GM10266 (cell line): Measurements from ENCODE around the gene PKN1.

Experiments
- DNase-seq: peaks from one replicate; pipeline ENCODE4 v3.0.0; 2012; ENCODE audit errors: extremely low spot score
- TF ChIP-seq, protein P1 (sequence below): IDR thresholded peaks from 2 replicates; pipeline ENCODE4 v1.5.1; 2012; ENCODE audit warnings: mild to moderate bottlenecking, low read depth; ENCODE audit not compliant: control insufficient read depth, insufficient read depth; ENCODE audit errors: missing control alignments

PKN1 gene

DNA sequence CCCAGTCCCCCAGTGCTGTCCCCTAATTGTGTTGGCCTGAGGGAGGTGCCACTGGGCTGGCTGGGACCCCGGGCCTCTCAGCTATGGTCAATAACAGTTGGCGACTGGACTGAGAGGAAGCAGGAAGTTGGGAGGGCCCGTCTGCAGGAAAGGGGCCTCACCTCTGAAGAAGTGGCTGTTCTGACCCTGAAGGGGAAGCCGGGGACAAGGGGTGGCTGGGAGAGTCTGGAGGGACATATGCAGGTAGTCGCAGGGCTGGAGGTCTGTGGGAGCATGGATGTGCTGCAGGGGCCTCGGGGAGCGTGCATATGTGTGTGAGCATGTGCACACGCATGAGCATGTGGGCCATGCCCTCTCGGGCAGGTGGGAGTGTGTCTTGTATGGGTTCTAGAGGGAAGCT is 5.9 kb downstream of the PKN1 start:
- no peak for DNase-seq
- TF ChIP-seq, protein P1, sequence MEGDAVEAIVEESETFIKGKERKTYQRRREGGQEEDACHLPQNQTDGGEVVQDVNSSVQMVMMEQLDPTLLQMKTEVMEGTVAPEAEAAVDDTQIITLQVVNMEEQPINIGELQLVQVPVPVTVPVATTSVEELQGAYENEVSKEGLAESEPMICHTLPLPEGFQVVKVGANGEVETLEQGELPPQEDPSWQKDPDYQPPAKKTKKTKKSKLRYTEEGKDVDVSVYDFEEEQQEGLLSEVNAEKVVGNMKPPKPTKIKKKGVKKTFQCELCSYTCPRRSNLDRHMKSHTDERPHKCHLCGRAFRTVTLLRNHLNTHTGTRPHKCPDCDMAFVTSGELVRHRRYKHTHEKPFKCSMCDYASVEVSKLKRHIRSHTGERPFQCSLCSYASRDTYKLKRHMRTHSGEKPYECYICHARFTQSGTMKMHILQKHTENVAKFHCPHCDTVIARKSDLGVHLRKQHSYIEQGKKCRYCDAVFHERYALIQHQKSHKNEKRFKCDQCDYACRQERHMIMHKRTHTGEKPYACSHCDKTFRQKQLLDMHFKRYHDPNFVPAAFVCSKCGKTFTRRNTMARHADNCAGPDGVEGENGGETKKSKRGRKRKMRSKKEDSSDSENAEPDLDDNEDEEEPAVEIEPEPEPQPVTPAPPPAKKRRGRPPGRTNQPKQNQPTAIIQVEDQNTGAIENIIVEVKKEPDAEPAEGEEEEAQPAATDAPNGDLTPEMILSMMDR = no peak

DNA sequence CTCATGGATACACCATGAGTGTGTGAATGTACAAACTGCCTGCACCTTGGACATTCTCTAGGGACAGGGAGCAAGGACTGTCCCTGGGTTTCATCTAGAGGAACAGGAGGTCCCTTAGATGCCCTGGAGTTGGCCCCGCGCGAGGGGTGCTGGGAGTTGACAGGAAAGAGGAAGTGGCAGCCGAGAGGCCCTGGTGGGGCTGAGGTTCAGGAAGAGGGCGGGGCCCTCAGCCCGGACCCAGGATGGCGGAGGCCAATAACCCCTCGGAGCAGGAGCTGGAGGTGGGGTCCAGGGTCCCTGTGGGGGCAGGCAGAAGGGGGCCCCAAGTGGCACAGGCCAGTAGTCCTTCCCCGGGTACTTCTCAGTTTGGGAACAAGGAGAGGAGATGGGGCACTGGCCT is 6.9 kb downstream of the PKN1 start:
- DNase-seq = peak; percentile 93
- TF ChIP-seq, protein P1 = no peak

DNA sequence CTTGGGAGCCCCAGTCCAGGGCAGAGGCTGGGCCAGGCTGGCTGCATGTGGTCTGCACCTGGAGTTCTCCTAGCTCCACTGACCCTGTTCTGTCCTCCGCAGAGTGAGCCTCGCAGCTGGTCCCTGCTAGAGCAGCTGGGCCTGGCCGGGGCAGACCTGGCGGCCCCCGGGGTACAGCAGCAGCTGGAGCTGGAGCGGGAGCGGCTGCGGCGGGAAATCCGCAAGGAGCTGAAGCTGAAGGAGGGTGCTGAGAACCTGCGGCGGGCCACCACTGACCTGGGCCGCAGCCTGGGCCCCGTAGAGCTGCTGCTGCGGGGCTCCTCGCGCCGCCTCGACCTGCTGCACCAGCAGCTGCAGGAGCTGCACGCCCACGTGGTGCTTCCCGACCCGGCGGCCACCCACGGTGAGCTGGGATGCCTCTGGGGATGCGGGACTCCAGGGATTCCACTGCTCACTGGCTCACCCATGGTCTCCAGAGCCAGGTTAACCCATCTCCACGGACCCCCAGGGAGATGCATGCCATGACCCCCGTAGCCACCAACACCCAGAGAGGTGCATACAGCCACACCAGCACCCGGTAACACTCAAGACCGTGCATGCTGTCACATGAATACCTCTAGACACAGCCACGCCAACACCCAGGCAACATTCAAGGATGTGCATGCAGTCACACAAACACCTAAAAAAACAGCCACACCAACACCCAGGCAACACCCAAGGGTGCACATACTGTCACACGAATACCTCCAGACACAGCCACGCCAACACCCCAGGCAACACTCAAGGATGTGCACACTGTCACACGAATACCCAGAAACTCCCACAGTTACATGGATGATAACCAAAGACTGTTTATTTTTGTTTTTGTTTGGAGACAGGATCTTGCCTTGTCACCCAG is 8.2 kb downstream of the PKN1 start:
- DNase-seq = no peak
- TF ChIP-seq, protein P1 = no peak

DNA sequence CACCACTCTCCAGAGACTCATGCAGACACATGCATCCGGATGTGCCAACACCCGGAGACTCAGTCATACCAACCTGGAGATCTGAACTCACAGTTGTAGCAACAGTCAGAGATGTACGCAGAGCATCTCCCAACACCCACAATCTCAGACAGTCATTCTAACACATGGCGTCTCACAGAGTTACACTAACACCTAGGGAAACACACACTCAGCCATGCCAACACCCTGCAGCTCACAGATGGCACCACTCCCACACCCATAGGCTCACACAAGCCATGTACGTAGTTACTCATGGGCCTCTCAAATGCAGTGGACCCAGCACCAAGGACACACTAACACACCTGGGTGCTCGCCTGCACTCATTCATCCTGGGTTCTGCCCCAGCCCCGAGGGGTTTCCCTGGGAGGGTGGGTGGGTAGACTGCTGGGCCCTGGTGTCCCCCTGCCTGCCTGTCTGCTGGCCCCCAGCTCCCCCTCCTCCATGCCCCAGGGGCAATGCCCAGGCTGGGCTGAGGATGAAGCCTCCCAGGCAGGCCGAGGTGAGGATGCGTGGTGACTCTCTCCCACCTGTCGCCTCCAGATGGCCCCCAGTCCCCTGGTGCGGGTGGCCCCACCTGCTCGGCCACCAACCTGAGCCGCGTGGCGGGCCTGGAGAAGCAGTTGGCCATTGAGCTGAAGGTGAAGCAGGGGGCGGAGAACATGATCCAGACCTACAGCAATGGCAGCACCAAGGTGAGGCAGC is 10.0 kb downstream of the PKN1 start:
- TF ChIP-seq, protein P1 = no peak

DNA sequence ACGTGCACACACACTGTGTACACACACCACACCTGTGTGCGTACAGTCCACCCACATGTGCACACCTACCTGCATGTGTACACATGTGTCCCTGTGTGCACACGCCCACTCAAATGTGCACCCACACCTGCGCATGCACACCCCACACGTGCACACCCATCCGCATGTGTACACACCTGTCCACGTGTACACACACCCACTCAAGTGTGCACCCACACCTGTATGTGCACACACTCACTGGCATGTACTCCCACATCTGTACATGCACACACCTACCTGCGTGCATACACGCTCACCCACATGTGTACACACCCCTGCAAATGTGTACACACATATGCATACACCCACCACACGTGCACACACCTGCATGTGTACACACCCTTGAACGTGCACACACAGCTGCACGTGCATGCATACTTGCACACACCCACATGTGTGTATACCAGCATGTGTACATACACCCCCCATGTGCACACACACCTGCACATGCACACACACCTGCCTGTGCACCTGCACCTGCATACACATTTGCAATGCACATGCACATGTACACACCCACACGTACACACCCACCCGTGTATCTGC is 10.6 kb downstream of the PKN1 start:
- DNase-seq = no peak
- TF ChIP-seq, protein P1 = no peak

More for the DNA sequence above, 10.0 kb downstream of the PKN1 start:
- DNase-seq = no peak

DNA sequence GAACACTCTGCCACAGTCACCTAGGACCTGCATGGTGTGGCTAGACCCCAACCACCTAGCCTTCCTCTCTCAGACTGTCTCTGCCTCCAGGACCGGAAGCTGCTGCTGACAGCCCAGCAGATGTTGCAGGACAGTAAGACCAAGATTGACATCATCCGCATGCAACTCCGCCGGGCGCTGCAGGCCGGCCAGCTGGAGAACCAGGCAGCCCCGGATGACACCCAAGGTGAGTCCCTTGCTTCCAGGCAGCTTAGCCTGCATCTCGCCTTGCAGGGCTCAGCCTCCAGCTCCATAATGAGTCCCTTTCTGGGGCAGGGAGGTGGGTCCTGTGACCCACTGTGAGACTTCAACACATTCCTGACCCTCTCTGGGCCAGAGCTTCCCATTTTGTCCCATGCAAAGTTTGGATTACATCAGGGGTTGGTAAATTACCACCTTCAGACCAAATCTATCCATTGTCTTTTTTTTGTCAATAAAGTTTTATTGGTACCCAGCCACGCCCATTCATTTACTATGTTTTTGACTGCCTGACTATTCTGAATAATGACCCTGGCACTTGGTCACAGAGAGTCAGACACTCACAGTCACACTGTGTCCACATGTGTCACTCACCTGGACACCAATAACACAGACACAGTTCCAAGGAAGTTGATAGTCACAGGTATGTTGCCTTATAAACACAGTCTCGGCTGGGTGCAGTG is 13.4 kb downstream of the PKN1 start:
- TF ChIP-seq, protein P1 = no peak

More for the DNA sequence above, 13.4 kb downstream of the PKN1 start:
- DNase-seq = no peak
